ENCODE measurements around the gene AKR1C2.
"Not testable (repeated sequence)": the region's sequence is repeated elsewhere in the genome, so short reads cannot be mapped to it uniquely, and the experiment has no call there.

Gene AKR1C2

DNA sequence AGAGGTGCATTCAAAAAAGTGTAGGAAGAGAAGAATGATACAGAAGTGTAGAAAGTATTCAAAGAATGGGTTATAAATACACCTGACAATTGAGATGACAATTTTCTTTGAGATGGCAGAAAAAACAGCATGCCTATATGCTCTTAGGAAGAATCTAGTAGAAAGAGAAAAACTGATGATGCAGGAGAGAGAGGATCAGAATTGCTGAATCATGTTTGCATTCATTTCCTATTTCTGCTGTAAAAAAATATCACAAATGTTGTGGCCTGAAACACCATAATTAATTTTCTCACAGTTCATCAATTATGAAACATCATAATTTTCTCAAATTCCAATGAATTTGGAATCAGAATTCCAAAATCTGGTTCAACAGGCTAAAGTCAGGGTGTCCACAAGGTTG is 50.3 kb downstream of the AKR1C2 start:
- no peak for DNase-seq

GRCh38 chr10:4951512-4952162 is 52.0 kb downstream of the AKR1C2 start:
- not testable (repeated sequence) for DNase-seq

GRCh38 chr10:4947635-4948596 is 55.7 kb downstream of the AKR1C2 start:
- no peak for DNase-seq

DNA sequence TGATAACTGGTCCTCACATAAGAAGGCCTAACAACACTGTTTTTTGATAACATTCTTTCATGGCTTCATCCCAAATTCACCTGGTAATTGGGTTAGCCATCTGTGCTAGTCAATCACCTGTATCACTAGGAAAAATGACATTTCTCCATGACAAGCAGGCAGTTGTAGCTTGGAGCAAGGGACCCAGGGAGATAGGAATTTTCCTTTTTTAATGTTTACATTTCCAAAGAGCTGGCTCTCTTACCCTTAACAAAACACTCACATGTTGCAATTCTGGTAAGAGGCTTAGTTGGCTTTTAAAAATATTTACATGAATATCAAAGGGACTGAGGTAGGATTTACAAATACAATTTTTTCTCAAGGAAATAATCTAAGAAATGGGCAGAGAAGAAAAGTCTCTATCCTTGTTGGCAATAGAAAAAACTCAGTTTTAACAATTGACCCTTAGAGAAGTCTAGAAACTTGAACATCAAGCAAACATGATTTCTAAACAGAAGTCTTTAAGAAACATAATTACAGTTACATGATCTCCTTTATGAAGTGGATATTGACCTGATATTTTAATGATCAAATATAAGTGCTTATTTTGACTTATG is 56.5 kb downstream of the AKR1C2 start:
- no peak for DNase-seq

DNA sequence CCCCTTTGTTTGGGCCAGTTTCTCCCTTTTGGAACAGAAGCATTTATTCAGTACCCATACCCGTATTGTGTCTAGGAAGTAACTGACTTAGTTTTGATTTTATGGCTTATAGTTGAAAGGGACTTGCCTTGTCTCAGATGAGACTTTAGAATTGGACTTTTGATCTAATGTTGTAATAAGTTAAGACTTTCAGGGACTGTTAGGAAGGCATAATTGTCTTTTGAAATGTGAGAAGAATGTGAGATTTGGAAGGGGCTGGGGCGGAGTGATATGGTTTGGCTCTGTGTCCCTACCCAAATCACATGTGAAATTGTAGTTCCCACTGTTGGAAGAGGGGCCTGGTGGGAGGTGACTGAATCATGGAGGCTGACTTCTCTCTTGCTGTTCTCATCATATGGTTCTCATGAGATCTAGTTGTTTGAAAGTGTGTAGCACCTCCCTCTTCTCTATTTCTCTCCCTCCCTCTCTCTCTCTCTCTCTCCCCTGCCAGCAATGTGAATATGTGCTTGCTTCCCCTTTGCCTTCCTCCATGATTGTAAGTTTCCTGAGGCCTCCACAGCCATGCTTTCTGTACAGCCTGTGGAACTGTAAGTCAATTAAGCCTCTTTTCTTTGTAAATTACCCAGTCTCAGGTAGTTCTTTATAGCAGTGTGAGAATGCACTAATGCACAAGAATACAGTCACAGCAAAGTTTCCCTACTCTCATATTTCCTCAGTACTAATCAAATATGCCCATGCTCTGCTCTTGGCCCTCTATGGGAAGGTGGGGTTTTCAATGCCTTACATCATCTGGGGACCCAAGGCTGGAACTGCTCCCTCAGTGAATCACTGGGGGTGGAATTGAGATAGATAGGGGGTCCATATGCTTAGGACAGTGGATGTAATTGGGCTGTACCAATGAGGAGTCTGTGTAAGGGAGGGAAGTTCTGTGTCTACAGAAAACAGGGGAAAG is 57.6 kb downstream of the AKR1C2 start:
- DNase-seq: no peak

DNA sequence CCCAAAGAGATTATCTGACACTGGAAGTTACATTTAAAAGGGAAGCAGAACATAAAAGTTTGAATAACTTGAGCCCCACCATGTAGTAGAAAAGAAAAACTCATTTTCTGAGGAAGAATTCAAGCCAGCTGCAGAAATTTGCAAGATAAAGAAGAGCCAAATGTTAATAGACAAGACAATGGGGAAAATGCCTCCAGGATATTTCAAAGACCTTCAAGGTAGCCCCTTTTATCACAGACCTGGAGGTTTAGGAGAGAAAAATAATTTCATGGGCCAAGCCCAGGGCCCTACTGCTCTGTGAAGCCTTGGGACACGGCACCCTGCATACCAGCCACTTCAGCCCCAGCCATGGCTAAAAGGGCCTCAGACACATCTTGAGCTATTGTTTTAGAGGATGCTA is 58.8 kb downstream of the AKR1C2 start:
- no peak for DNase-seq

DNA sequence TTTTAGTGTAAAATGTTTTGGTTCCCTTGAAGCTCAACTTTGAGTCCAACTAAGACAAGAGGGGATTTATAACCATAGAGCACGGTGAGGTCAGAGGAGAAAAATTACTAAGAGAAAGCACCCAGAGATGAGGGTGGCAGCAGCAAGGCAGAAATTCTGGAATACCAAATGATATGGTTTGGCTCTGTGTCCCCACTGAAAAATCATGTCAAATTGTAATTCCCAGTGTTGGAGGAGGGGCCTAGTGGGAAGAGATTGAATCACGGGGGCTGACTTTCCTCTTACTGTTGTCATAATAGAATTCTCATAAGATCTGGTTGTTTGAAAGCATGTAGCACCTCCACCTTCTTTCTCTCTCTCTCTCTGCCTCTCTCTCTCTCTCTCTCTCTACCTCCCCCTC is 59.8 kb downstream of the AKR1C2 start:
- no peak for DNase-seq

GRCh38 chr10:4943416-4943815 is 60.2 kb downstream of the AKR1C2 start:
- not testable (repeated sequence) for DNase-seq

- not testable (repeated sequence) for DNase-seq
These were observed 60.7 kb downstream of the AKR1C2 start for GRCh38 chr10:4942931-4943330.

DNA sequence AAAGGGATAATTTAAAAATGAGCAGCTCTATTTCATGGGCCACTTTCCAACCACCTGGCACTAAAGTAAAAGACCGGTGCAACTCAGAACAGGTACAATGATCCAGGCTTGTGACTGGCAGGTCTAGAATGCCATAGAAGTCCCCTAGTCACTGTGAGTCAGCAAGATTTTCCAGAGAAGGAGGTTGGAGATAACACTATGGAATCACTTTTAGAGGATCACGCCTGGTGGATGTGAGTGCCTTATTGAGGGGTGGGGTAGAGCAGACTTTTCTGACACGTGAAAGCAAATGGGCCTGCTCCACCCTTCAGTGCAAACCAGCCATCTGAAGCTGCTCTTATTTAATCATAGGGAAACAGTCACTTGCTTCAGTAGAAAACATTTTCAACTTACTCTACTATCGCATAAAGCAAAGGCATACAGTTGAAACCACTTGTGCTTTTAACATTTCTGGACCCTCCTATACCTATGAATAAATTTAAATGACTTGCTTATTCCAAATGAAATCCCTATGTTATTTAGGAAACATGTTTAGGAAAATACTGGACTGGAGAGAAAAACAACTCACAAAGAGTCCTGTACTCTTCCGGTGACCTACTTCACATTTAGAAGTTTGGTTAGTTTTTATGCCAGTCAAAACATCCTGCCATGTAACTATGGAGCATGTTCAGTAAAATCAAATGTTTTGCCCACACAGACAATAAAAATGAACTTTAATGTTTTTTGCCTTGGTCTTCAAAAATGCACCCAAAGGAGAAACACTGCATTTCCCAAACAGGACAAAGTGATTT is 61.9 kb downstream of the AKR1C2 start:
- no peak for DNase-seq

- not testable (repeated sequence) for DNase-seq
These were observed 62.7 kb downstream of the AKR1C2 start for GRCh38 chr10:4940909-4941308.

DNA sequence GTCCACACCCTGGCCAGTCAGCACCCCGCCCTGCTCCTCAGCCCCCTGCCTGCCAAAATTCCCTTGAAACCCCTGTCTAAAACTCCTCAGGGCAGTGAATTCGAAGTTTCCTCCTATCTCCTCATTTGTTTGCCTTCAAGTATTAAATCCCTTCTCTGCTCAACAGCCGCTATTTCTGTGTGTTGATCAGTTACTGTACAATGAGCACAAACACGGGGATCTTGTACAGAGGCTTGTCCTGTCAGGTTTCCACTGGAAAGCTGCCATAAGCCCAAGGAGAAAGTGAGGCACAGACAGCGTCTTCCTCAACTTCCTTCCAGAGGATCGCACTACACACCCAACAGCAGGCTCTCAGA is 63.6 kb downstream of the AKR1C2 start:
- DNase-seq: not testable (repeated sequence)

GRCh38 chr10:4939224-4940072 is 64.2 kb downstream of the AKR1C2 start:
- no peak for DNase-seq
